Measurements from ENCODE around the gene MCOLN2. TPM values are rescaled to one million over a fixed set of nuclear protein-coding genes. Genes with fewer than 3 reads are reported as not detected.

MCOLN2 gene
- total and polyA plus RNA-seq, 2 of the 8 experiments (the other 6 are each of a cell fraction or from before 2014, with no cell fraction given): 1.7 to 6.1 TPM

- no peak overlapping the region for H3K9ac ChIP-seq (replicated peaks in 1 of 4; ENCODE audit: extremely low read depth in 1 of 4, low read depth in 3 of 4, low read length in 3 of 4)
- no peak overlapping the region for H2BK20ac ChIP-seq (ENCODE audit: low read length)
- no peaks in the 10 kb centered on the region; the same call in 1 of the 2 replicates for H3K23me2 ChIP-seq (ENCODE audit: low read depth, low read length)
- no peak overlapping the region for H3K18ac ChIP-seq (ENCODE audit: extremely low read depth, low read length)
- no peak overlapping the region for H3K56ac ChIP-seq (replicated peaks; ENCODE audit: insufficient read length, low read depth, low read length)
- H4K5ac ChIP-seq (ENCODE audit: insufficient read length, low read depth, low read length): no peak overlapping the region
- H3K36me3 ChIP-seq (ENCODE audit: control insufficient read depth in 2 of 4, insufficient read depth in 4 of 4, low read length in 3 of 4): no peaks in the 10 kb centered on the region
- H2AFZ ChIP-seq (ENCODE audit: low read length): no peak overlapping the region
- no peak overlapping the region for H4K91ac ChIP-seq (replicated peaks; ENCODE audit: insufficient read length, low read length)
- H3K4me1 ChIP-seq (replicated peaks in 1 of 4; ENCODE audit: control insufficient read depth in 3 of 4, insufficient read depth in 4 of 4, low read length in 3 of 4): no peaks in the 10 kb centered on the region
- no peak overlapping the region for H3K23ac ChIP-seq (ENCODE audit: insufficient read length)
- no peak overlapping the region for H2BK15ac ChIP-seq (ENCODE audit: low read length)
- no peak for DNase-seq (ENCODE audit: low read depth in 1 of 2, low spot score in 2 of 2)
- no peaks in the 10 kb centered on the region for H3K9me3 ChIP-seq (ENCODE audit: insufficient read depth in 2 of 2, low read depth in 1 of 2, low read length in 1 of 2)
- H2BK120ac ChIP-seq (replicated peaks; ENCODE audit: low read depth, low read length): no peak overlapping the region
- H3K14ac ChIP-seq (ENCODE audit: insufficient read length): no peak overlapping the region
- H3K79me2 ChIP-seq (ENCODE audit: control insufficient read depth in 1 of 2, insufficient read depth in 2 of 2, low read length in 2 of 2): no peaks in the 10 kb centered on the region
- FAIRE-seq: no peak
- WGBS, 2 experiments (ENCODE audit: extremely low coverage in 1 of 2, insufficient coverage in 1 of 2, insufficient read length in 1 of 2, insufficient replicate concordance in 2 of 2, low coverage in 1 of 2, low lambda C conversion rate in 2 of 2, missing lambda C conversion rate in 1 of 2): 89 to 100% methylated on average over 3 to 5 of the region's 5 CpGs
- no peak overlapping the region for H3K27ac ChIP-seq (ENCODE audit: low read depth, low read length)
- H3K4me3 ChIP-seq (ENCODE audit: extremely low read depth in 1 of 4, insufficient read depth in 2 of 4, low read depth in 3 of 4, low read length in 4 of 4): no peak overlapping the region
- no peak overlapping the region for H2AK5ac ChIP-seq (ENCODE audit: low read depth, low read length)
- H4K20me1 ChIP-seq (replicated peaks in 1 of 2; ENCODE audit: control insufficient read depth in 1 of 2, insufficient read depth in 2 of 2, low read length in 2 of 2): peaks cover 0 to 1% of the 10 kb centered on the region in 2 experiments
- no peak overlapping the region for H4K8ac ChIP-seq (ENCODE audit: extremely low read depth, insufficient read depth, low read length)
- POLR2A ChIA-PET (ENCODE audit: partially characterized antibody): no interaction called here
- H3K4me2 ChIP-seq (ENCODE audit: insufficient read depth in 1 of 2, low read depth in 2 of 2, low read length in 2 of 2): no peak overlapping the region
- H2BK5ac ChIP-seq (ENCODE audit: low read depth, low read length): no peak overlapping the region
- no peak overlapping the region for H2BK12ac ChIP-seq (ENCODE audit: low read depth, low read length)
- no peak overlapping the region for H3K4ac ChIP-seq (replicated peaks; ENCODE audit: insufficient read length, low read depth, low read length)
- H3K27me3 ChIP-seq (replicated peaks in 1 of 4; ENCODE audit: control insufficient read depth in 3 of 4, extremely low read depth in 1 of 4, insufficient read depth in 3 of 4, low read length in 3 of 4): no peaks in the 10 kb centered on the region
- CTCF ChIA-PET (ENCODE audit: partially characterized antibody): interaction anchor here (0.6 to 9.0 kb wide), 4 partner anchors 8 to 185 kb away, joined by 3 to 112 read pairs (median 3); no protein-coding TSS in a partner anchor
- H3K79me1 ChIP-seq (ENCODE audit: low read depth, low read length): no peaks in the 10 kb centered on the region
- TF ChIP-seq SUZ12 (IDR thresholded peaks at IDR 0.05; ENCODE audit: low read length): no peak
- TF ChIP-seq SIRT6 (IDR thresholded peaks at IDR 0.05; ENCODE audit: low read length): no peak
- no peak for TF ChIP-seq MAX (IDR thresholded peaks at IDR 0.05)
- no peak for TF ChIP-seq TAF7 (optimal IDR thresholded peaks at IDR 0.05; ENCODE audit: borderline replicate concordance, low read depth, low read length)
These were observed 37.6 kb downstream of the MCOLN2 start for GRCh38 chr1:84959294-84959693.

All from H1 (cell line).